ENCODE measurements around the gene SNED1.

- TF ChIP-seq, protein P1, sequence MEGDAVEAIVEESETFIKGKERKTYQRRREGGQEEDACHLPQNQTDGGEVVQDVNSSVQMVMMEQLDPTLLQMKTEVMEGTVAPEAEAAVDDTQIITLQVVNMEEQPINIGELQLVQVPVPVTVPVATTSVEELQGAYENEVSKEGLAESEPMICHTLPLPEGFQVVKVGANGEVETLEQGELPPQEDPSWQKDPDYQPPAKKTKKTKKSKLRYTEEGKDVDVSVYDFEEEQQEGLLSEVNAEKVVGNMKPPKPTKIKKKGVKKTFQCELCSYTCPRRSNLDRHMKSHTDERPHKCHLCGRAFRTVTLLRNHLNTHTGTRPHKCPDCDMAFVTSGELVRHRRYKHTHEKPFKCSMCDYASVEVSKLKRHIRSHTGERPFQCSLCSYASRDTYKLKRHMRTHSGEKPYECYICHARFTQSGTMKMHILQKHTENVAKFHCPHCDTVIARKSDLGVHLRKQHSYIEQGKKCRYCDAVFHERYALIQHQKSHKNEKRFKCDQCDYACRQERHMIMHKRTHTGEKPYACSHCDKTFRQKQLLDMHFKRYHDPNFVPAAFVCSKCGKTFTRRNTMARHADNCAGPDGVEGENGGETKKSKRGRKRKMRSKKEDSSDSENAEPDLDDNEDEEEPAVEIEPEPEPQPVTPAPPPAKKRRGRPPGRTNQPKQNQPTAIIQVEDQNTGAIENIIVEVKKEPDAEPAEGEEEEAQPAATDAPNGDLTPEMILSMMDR (IDR thresholded peaks at IDR 0.05) = no peak
- TF ChIP-seq POLR2AphosphoS5 (IDR thresholded peaks at IDR 0.05) (no peak), POLR2A (IDR thresholded peaks at IDR 0.05) (no peak)
Measured at GRCh38 chr2:241132538-241133435, 134.4 kb downstream of the SNED1 start.
